NB4 (cell line): ENCODE data around the gene CPA3.

ENCODE experiments used
- MAX ChIP-seq: IDR thresholded peaks from 2 replicates; pipeline ENCODE4 v1.6.1; 2011; ENCODE audit warnings: low read depth, low read length
- MYC ChIP-seq: IDR thresholded peaks from 2 replicates; pipeline ENCODE4 v1.6.1; 2011; ENCODE audit warnings: low read depth, low read length
- POLR2A ChIP-seq: IDR thresholded peaks from 2 replicates; pipeline ENCODE4 v1.6.1; 2011; ENCODE audit warnings: mild to moderate bottlenecking; ENCODE audit not compliant: insufficient read length; ENCODE audit errors: extremely low read depth
- TF ChIP-seq, protein P1 (sequence below): IDR thresholded peaks from one replicate; pipeline ENCODE4 v1.5.1; 2012; ENCODE audit warnings: low read depth, low read length

DNA sequence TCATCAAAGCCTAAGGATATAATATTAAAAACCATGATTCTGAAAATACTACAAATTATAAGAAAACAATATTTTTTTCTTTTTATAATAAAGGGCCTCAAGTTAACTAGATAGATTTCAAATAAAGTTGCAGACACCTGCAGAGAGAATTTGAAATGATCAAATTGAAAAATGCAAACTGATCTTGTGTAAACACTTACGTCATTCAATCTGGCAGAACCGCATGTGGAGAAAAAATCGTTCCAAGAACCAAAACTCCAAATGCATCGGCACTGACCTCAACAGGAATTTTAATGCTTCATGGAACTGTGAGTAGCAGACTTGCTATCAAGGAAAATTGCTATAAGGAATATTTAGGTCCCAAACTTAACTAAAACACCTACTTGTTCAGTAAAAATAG lies 17.2 kb downstream of the CPA3 start:
- TF ChIP-seq, protein P1, sequence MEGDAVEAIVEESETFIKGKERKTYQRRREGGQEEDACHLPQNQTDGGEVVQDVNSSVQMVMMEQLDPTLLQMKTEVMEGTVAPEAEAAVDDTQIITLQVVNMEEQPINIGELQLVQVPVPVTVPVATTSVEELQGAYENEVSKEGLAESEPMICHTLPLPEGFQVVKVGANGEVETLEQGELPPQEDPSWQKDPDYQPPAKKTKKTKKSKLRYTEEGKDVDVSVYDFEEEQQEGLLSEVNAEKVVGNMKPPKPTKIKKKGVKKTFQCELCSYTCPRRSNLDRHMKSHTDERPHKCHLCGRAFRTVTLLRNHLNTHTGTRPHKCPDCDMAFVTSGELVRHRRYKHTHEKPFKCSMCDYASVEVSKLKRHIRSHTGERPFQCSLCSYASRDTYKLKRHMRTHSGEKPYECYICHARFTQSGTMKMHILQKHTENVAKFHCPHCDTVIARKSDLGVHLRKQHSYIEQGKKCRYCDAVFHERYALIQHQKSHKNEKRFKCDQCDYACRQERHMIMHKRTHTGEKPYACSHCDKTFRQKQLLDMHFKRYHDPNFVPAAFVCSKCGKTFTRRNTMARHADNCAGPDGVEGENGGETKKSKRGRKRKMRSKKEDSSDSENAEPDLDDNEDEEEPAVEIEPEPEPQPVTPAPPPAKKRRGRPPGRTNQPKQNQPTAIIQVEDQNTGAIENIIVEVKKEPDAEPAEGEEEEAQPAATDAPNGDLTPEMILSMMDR: no peak
- TF ChIP-seq POLR2A (no peak), MYC (no peak), MAX (no peak)
